Keratinocyte (primary cell): Measurements from ENCODE around the gene SATB2.

Experiments
- CTCF ChIP-seq, 3 experiments: IDR thresholded peaks in 1 of 3; conservative IDR thresholded peaks in 1 of 3; optimal IDR thresholded peaks in 1 of 3; 2 replicates in 2 of 3; 3 replicates in 1 of 3; pipeline versions ENCODE3 to v1.5.1; 2011; ENCODE audit warnings: low read length in 3 of 3, mild to moderate bottlenecking in 3 of 3, moderate library complexity in 2 of 3, control low read depth in 1 of 3, inconsistent platforms in 1 of 3; ENCODE audit not compliant: insufficient read depth in 2 of 3; ENCODE audit errors: extremely low read depth in 1 of 3
- EZH2 ChIP-seq: IDR thresholded peaks from one replicate; pipeline ENCODE4 v1.6.1; 2012; ENCODE audit warnings: inconsistent platforms, mild to moderate bottlenecking, low read length, moderate library complexity

- no peak for TF ChIP-seq EZH2
- TF ChIP-seq CTCF (optimal IDR thresholded peaks at IDR 0.05 in 1 of 3, IDR thresholded peaks at IDR 0.05 in 1 of 3, conservative IDR thresholded peaks at IDR 0.05 in 1 of 3; ENCODE audit: extremely low read depth in 1 of 3, insufficient read depth in 2 of 3, low read length in 3 of 3) = peak in 2 of 3 experiments; percentile 53 to 63
Observed at GRCh38 chr2:199471443-199472057, 13.8 kb upstream of the SATB2 start.
